Hematopoietic multipotent progenitor cell treated with erythropoietin and hydrocortisone succinate and interleukin-3 and kit ligand, for 17 days (in vitro differentiated cells): ENCODE measurements around the gene RPL35.
"Not testable (repeated sequence)": the region's sequence is repeated elsewhere in the genome, so short reads cannot be mapped to it uniquely, and the experiment has no call there.

ENCODE experiments used
- DNase-seq: peaks from one replicate; pipeline ENCODE4 v3.0.0-alpha.2; 2015; ENCODE audit warnings: low spot score

RPL35 gene

DNA sequence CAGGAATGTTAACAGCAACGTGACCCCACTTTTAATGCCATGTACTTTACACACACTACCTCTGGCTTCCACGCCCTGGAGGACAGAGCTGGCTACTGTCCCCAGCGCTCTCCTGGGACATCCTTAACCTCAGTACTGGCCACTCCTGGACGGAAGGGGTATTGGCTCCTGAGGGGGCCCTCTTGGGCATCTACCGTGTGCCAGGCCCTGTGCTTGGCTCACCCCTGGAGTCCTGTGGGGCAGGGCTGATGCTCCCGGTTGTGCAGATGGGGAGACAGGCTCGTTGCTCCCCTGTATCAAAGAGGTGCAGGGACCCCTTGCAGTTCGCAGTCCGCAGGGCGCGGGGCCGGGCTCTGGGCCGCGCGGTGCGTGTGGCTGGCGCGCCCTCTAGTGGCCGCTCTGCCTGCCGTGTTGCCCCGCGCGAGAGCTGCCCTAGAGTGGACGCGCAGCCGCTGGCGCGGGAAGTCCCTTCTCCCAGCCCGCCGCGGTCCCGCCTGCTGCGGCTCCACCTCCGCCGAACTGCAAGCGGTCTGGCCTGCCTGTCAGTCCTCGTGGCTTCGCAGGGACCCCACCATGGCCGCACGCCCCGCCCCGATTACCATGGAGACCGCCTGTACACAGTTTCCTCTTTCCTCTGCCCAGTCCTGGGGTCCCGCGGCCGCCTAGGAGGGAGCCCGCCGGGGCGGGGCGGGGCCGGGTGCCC lies 8.8 kb downstream of the RPL35 start, which contains the start of gene WDR38:
TSS of gene WDR38 (plus strand) at position 632 of the 703 bp plus-strand sequence. CDS start 72 bp downstream, outside the sequence.
- DNase-seq: peak; percentile 82

- DNase-seq: no peak
Observed at GRCh38 chr9:124852121-124852828, 9.5 kb downstream of the RPL35 start.

- DNase-seq: no peak
Observed at GRCh38 chr9:124849801-124850200, 12.0 kb downstream of the RPL35 start.

DNA sequence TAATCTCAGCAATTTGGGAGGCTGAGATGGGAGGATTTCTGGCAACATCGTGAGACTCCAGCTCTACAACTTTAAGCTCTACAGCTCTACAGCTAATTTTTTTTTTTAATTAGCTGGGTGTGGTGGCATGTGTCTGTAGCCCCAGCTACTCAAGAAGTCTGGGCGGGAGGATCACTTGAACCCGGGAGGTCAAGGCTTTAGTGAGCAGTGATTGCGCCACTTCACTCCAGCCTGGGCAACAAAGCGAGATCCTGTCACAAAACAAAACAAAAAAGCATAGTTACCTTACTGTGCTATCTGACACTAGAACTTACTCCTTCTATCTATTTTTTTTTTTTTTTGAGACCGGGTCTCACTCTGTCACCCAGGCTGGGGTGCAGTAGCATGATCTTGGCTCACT lies 14.8 kb downstream of the RPL35 start:
- no peak for DNase-seq

- DNase-seq: not testable (repeated sequence)
Observed at GRCh38 chr9:124846467-124846866, 15.3 kb downstream of the RPL35 start.

DNA sequence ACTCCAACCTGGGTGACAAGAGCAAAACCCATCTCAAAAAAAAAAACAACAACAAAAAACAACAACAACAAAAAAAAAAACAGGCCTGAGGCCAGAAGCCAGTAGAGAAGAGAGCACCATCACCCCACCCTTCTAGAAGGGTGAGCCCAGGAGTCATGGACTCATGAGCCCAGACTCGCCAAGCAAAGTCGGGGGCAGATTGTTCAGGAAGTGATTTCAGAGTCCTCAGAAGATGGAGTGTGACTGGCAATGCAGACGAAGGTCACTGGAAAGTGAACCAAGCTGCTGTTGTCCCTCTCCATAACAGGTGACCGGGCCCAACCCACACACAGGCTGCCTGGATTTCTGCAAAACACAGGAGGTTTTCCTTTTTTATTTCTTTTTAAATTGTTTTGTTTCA lies 17.5 kb downstream of the RPL35 start:
- no peak for DNase-seq

- DNase-seq: no peak
Observed at GRCh38 chr9:124843456-124844034, 18.2 kb downstream of the RPL35 start.

DNA sequence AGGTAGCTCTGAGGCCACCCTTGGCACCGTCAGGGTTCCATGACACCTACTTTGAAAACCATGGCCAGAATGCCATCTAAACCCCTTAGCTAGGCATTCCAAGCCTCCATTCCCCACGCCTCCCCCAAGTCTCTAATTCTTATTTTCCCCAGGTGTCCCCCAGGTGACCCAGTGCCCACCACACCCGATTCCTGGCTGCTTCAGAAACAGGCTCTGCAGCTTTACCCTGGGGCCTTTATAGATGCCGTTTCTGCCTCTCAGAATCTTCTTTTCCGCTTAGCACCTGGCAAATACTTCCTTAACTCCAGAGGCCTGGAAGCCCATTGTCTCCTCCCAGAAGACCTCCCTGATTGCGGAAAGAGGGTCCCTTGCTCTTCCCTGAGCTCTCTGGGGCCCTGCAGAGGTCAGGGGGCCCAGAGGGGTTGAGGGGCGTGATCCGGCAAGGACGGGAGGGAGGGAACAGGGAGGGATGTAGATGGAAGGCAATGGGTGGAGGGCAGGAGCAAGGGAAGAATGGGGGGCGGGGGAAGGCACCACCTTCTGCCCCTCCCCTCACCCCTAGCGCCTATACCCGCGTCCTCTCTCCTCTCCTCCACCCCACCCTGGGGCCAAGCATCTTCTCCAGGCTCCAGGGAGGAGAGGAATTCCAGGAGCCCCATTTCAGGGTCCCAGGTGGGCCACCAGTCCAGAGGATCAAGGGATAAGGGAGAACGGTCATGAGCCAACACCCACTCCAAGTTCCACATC lies 20.5 kb downstream of the RPL35 start:
- DNase-seq: no peak

GRCh38 chr9:124840300-124840833 lies 21.4 kb downstream of the RPL35 start:
- no peak for DNase-seq

DNA sequence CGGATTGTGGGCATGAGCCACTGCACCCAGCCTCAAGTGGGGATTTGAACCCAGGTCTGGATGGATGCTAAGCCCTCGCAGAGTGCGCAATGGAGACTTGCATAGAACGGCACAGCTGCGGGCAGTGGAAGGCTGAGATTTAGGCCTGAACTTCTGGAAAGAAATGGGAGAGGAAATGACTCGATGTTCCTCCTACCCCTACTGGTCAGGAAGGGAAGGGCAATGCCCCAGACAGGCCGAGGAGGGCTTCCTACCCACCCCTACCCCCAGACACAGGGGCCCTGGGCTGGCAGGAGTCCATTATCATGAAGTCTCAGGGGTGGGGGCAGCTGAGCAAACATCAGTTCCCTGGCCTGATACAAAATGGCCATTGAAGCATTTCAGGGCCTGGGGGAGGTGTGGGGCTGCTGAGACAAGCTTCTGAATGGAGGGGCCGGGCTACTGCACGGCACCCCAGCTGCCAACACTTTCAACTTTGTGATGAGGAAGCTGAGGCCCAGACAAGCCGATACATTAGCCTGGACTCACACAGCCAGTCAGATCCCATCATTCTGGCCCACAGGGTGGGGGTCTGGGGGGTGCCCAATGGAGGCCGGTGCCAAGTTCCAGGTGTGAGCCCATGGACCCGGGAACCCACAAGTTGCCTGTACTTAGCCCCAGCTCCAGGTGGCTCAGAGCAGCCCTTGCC lies 22.0 kb downstream of the RPL35 start:
- no peak for DNase-seq

DNA sequence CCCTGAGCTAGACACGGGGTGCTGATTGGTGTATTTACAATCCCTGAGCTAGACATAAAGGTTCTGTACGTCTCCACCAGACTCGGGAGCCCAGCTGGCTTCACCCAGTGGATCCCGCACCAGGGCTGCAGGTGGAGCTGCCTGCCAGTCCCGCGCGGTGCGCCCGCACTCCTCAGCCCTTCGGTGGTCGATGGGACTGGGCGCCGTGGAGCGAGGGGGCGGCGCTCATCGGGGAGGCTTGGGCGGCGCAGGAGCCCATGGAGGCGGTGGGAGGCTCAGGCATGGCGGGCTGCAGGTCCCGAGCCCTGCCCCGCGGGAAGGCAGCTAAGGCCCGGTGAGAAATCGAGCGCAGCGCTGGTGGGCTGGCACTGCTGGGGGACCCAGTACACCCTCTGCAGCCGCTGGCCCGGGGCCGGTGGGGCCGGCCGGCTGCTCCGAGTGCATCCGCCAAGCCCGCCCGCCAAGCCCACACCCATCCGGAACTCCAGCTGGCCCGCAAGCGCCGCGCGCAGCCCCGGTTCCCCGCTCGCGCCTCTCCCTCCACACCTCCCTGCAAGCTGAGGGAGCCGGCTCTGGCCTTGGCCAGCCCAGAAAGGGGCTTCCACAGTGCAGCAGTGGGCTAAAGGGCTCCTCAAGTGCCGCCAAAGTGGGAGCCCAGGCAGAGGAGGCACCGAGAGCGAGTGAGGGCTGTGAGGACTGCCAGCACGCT lies 23.0 kb downstream of the RPL35 start:
- not testable (repeated sequence) for DNase-seq

GRCh38 chr9:124838132-124838531 lies 23.6 kb downstream of the RPL35 start:
- DNase-seq: not testable (repeated sequence)

DNA sequence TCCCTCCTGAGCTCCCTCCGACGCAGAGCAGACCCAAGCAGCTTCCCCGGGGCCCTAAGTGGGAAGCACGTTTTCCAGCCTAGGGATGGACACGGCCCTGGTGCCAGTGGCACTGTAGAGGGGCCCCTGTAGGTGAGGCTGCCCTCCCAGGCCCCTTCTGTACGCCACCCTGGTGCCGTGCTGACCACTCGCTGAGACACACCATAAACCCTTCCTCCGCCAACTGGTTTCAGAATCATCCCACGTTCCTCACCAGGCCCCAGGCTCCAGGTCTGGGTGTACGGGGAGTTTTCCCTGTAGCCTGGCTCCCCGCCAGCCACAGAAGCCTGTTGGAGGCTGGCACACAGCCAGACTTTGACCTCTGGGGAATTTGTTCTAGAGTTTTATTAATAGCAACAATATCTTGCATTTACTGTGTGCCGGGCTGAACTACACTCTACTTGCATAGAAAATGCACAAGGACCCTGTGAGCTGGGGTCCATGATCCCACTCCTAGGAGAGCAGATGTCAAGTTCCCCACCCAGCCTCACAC lies 26.7 kb downstream of the RPL35 start:
- no peak for DNase-seq

DNA sequence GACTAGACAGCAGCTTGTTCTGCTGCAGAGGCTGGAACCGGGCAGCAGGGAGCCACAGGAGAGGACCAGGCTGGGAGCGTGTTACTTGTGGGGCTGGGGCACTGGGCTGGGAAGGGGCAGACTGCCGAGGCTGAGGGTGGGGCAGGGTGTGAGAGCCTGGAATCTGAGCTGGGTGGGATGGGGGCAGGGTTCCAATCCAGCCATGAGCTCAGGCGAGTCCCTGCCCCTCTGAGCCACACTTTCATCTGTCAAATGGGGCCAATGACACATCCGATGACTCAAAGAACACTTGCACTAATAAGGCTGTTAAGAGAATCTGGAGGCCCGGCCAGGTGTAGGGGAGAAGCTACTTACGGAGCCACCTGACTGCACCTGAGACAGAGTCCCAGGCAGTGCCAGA lies 27.2 kb downstream of the RPL35 start:
- DNase-seq: no peak

DNA sequence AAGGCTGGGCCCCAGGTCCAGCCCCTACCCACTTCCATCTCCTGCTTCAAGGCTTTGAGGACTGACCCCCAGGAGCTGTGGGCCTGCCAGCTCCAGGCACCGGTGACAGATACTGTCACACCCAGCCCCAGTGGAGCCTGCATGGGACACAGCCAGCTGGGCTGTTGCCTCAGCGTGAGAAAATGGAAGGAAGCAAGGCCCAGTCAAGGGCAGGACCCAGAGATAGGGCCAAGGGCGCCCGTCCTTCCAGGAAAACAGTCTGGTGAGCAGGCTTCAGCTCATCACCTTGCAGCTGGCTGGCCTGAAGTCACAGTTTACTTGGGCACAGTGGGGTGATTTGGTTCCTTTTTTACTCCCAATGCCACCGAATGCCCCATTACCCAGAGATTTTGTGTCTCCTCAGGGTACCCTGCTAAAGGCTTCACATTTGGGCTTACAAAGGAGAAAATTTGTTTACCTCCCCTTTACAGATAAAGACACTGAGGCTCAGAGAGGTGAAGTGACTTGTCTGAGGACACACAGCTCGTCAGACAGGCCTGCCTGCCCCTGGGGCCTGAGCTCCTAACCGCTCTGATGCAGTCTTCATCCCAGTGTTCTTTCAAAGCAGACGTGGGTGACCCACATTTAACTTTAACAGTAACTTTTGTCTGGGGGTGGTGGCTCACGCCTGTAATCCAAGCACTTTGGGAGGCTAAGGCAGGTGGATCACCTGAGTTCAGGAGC lies 30.0 kb downstream of the RPL35 start:
- DNase-seq: no peak

DNA sequence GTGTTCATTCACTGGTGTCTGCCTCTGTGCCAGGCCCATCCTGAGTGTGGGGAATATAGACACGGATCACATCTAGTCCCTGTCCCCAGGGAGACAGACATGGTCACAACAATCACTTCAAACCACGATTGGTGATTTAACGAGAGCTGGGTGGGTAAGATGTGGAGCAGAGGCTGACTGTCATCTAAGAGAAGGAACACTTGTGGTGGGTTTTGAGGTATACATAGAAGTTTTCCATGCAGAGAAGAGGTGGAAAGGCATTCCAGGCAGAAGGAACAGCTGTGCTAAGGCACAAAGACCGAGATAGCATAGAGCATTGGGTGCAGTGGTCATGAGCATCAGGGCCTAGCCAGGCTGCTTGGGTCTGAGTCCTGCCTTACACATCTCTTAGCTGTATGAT lies 31.2 kb downstream of the RPL35 start:
- no peak for DNase-seq

DNA sequence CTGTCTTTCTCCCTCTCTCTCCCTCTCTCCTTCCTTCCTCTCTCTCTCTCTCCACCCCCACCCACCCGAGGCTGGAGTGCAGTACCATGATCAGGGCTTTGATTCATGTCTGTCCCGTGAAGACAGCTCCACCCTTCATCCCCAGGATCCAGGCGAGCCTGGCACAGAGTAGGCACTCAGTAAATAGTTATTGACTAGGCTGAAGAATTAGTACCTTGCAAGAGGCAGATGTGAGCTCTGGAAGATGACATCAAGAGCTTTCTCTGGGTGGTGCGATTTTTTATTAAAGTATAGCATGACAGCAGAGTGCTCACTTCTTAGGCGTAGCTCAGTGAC lies 32.5 kb downstream of the RPL35 start:
- DNase-seq: no peak

- DNase-seq: no peak
Observed at GRCh38 chr9:124828489-124829333, 33.0 kb downstream of the RPL35 start.
